Endothelial cell of umbilical vein (primary cell): ENCODE data around the gene FUBP3. TPM values are rescaled to one million over a fixed set of nuclear protein-coding genes. Genes with fewer than 3 reads are reported as not detected.

Source experiments
- BruUV-seq: library from RNA; stranded (reverse); fragments of 400-500 nt; replicated peaks from 2 replicates; lab custom pipeline; 2021; lab: Mats Ljungman, UMichigan
- CTCF ChIA-PET: fragments of 300-600, 350-600 bp; sonication (Branson Sonifier 250); formaldehyde crosslinking; loops from one replicate; lab custom pipeline; 2021; ENCODE audit warnings: antibody characterized with exemption, inconsistent platforms; lab: Charles Lee
- POLR2A ChIA-PET: fragments of 300-600, 350-600 bp; sonication (Branson Sonifier 250); formaldehyde crosslinking; loops from one replicate; lab custom pipeline; 2021; ENCODE audit warnings: antibody characterized with exemption, inconsistent platforms; lab: Charles Lee
- DNase-seq: peaks from one replicate; pipeline ENCODE4 v3.0.0-alpha.2; 2011; ENCODE audit warnings: low read depth, low spot score
- FAIRE-seq: peaks from 2 replicates; lab custom pipeline; 2011; peaks lifted over from hg19 to GRCh38; lab: Jason Lieb, UNC
- H2AFZ ChIP-seq: 2 replicates; pipeline ENCODE4 v1.6.0; 2012; ENCODE audit warnings: low read depth, low read length, control low read depth, inconsistent platforms
- H3K27ac ChIP-seq: 2 replicates; pipeline ENCODE4 v1.5.1; 2011; ENCODE audit warnings: low read depth, mild to moderate bottlenecking, control low read depth, low read length, moderate library complexity; ENCODE audit not compliant: insufficient read depth
- H3K27me3 ChIP-seq, 2 experiments: 2 replicates each; pipeline versions ENCODE4 v1.6.0 to v1.6.1; 2011; ENCODE audit warnings: low read length in 2 of 2, mixed read lengths in 1 of 2; ENCODE audit not compliant: control insufficient read depth in 2 of 2, insufficient read depth in 2 of 2
- H3K36me3 ChIP-seq, 2 experiments: 2 replicates in 1 of 2; 3 replicates in 1 of 2; pipeline ENCODE4 v1.5.1; 2011; ENCODE audit warnings: low read length in 2 of 2, mild to moderate bottlenecking in 1 of 2, moderate library complexity in 1 of 2; ENCODE audit not compliant: control insufficient read depth in 2 of 2, insufficient read depth in 2 of 2; ENCODE audit errors: extremely low read depth in 1 of 2
- H3K4me1 ChIP-seq: 3 replicates; pipeline ENCODE4 v1.5.1; 2011; ENCODE audit warnings: mild to moderate bottlenecking, low read length; ENCODE audit not compliant: control insufficient read depth, insufficient read depth; ENCODE audit errors: extremely low read depth
- H3K4me2 ChIP-seq: 2 replicates; pipeline ENCODE4 v1.6.1; 2011; ENCODE audit warnings: low read length, control low read depth, mixed read lengths; ENCODE audit not compliant: insufficient read depth
- H3K4me3 ChIP-seq, 3 experiments: fragments of 200-600 bp in 1 of 3; sonication (generic), shearing (Covaris generic) in 1 of 3; replicated peaks in 1 of 3; 2 replicates each; pipeline ENCODE4 v1.5.1; 2011 to 2016; ENCODE audit warnings: control low read depth in 3 of 3, low read length in 3 of 3, mild to moderate bottlenecking in 2 of 3, inconsistent platforms in 1 of 3, low read depth in 1 of 3, moderate library complexity in 1 of 3; ENCODE audit not compliant: insufficient read depth in 1 of 3
- H3K79me2 ChIP-seq: 2 replicates; pipeline ENCODE4 v1.6.0; 2012; ENCODE audit warnings: low read length, inconsistent platforms; ENCODE audit not compliant: control insufficient read depth, insufficient read depth
- H3K9ac ChIP-seq: replicated peaks from 2 replicates; pipeline ENCODE3; 2011; ENCODE audit warnings: low read length, control low read depth; ENCODE audit not compliant: insufficient read depth; ENCODE audit errors: extremely low read depth
- H3K9me1 ChIP-seq: replicated peaks from 3 replicates; pipeline ENCODE4 v1.6.0; 2011; ENCODE audit warnings: mild to moderate bottlenecking, low read length; ENCODE audit not compliant: control insufficient read depth, insufficient read depth; ENCODE audit errors: extremely low read depth
- H3K9me3 ChIP-seq: replicated peaks from 2 replicates; pipeline ENCODE4 v1.5.1; 2012; ENCODE audit warnings: low read length, inconsistent platforms; ENCODE audit not compliant: control insufficient read depth, insufficient read depth
- H4K20me1 ChIP-seq: replicated peaks from 2 replicates; pipeline ENCODE3; 2011; ENCODE audit warnings: mild to moderate bottlenecking, low read length; ENCODE audit not compliant: control insufficient read depth, insufficient read depth; ENCODE audit errors: extremely low read depth
- EZH2 ChIP-seq: IDR thresholded peaks from 2 replicates; pipeline ENCODE4 v1.6.1; 2012; ENCODE audit warnings: borderline replicate concordance, low read depth, mild to moderate bottlenecking, moderate library complexity, low read length, inconsistent platforms; ENCODE audit not compliant: severe bottlenecking
- FOS ChIP-seq: IDR thresholded peaks from 2 replicates; pipeline ENCODE4 v1.6.1; 2011; ENCODE audit warnings: mild to moderate bottlenecking, low read length, moderate library complexity, borderline replicate concordance; ENCODE audit not compliant: insufficient read depth
- GATA2 ChIP-seq: IDR thresholded peaks from 2 replicates; pipeline ENCODE4 v1.7.0; 2011; ENCODE audit warnings: low read depth, mild to moderate bottlenecking, moderate library complexity, mixed read lengths, low read length; ENCODE audit not compliant: insufficient read length, insufficient read depth
- JUN ChIP-seq: IDR thresholded peaks from 2 replicates; pipeline ENCODE4 v1.6.1; 2011; ENCODE audit warnings: borderline replicate concordance, low read depth; ENCODE audit not compliant: insufficient read length, insufficient read depth
- MAX ChIP-seq: IDR thresholded peaks from 2 replicates; pipeline ENCODE4 v1.6.1; 2011; ENCODE audit not compliant: insufficient read depth, insufficient read length
- MYC ChIP-seq: IDR thresholded peaks from one replicate; pipeline ENCODE4 v1.6.1; 2011; ENCODE audit warnings: mild to moderate bottlenecking, low read depth, low read length
- POLR2A ChIP-seq: IDR thresholded peaks from 2 replicates; pipeline ENCODE4 v1.6.1; 2012; ENCODE audit warnings: low read depth, mild to moderate bottlenecking, control low read depth, low read length
- POLR2AphosphoS5 ChIP-seq: IDR thresholded peaks from 2 replicates; pipeline ENCODE4 v1.6.1; 2012; ENCODE audit warnings: low read depth, mild to moderate bottlenecking, control low read depth, low read length, moderate library complexity; ENCODE audit not compliant: insufficient read depth
- dilution Hi-C: fragments of 300-500 bp; cut with MboI; formaldehyde crosslinking; loops from one replicate; pipeline ENCODE4 v1.15.0; 2019; ENCODE audit warnings: low sequenced_read_pairs; ENCODE audit not compliant: extremely low pct_ligation_motif_present
- intact Hi-C: fragments of 100-400 bp; cut with micrococcal nuclease; formaldehyde crosslinking; loops from one replicate; pipeline ENCODE4 v1.10.0; 2022
- polyA plus RNA-seq, 4 experiments: library from polyadenylated mRNA; depleted of rRNA in 3 of 4; stranded (reverse) in 3 of 4; unstranded in 1 of 4; fragments of >200 nt; gene quantifications; 2 replicates each; pipeline versions ENCODE4 v1.2.1 to v1.2.3, GENCODE V29; 2011 to 2012; ENCODE audit warnings: missing spikeins in 1 of 4
- total RNA-seq: library from RNA; stranded (reverse); gene quantifications from 2 replicates; pipeline ENCODE4 v1.2.3, GENCODE V29; 2021
- TF ChIP-seq, protein P1 (sequence below), 2 donors: IDR thresholded peaks; 1 replicate in 1 of 2; 2 replicates in 1 of 2; pipeline ENCODE4 v1.5.1; 2011; ENCODE audit warnings: low read length in 2 of 2, mild to moderate bottlenecking in 2 of 2, moderate library complexity in 2 of 2, control low read depth in 1 of 2, inconsistent platforms in 1 of 2, low read depth in 1 of 2; ENCODE audit not compliant: insufficient read depth in 1 of 2; ENCODE audit errors: extremely low read depth in 1 of 2

Gene FUBP3
- total and polyA plus RNA-seq, 2 donors (not counting 3 experiments of a cell fraction or from before 2014, with no cell fraction given): 19.4 to 50.9 TPM

- TF ChIP-seq GATA2 (no peak), POLR2A (no peak), MYC (no peak), EZH2 (no peak), JUN (no peak), FOS (no peak), POLR2AphosphoS5 (no peak), MAX (no peak)
- TF ChIP-seq, protein P1, sequence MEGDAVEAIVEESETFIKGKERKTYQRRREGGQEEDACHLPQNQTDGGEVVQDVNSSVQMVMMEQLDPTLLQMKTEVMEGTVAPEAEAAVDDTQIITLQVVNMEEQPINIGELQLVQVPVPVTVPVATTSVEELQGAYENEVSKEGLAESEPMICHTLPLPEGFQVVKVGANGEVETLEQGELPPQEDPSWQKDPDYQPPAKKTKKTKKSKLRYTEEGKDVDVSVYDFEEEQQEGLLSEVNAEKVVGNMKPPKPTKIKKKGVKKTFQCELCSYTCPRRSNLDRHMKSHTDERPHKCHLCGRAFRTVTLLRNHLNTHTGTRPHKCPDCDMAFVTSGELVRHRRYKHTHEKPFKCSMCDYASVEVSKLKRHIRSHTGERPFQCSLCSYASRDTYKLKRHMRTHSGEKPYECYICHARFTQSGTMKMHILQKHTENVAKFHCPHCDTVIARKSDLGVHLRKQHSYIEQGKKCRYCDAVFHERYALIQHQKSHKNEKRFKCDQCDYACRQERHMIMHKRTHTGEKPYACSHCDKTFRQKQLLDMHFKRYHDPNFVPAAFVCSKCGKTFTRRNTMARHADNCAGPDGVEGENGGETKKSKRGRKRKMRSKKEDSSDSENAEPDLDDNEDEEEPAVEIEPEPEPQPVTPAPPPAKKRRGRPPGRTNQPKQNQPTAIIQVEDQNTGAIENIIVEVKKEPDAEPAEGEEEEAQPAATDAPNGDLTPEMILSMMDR (IDR thresholded peaks at IDR 0.05; ENCODE audit: extremely low read depth in 1 of 2, insufficient read depth in 1 of 2, low read depth in 1 of 2, low read length in 2 of 2): no peak
- Histone ChIP-seq H3K4me2 (no peak overlapping the region), H3K9me1 (no peaks in the 10 kb centered on the region), H3K4me3 (no peak overlapping the region), H2AFZ (no peak overlapping the region), H3K79me2 (no peaks in the 10 kb centered on the region), H3K27me3 (peaks cover 50 to 54% of the 10 kb centered on the region in 2 experiments), H3K36me3 (no peaks in the 10 kb centered on the region), H3K9ac (no peak overlapping the region), H3K4me1 (no peaks in the 10 kb centered on the region), H4K20me1 (no peaks in the 10 kb centered on the region), H3K9me3 (no peaks in the 10 kb centered on the region), H3K27ac (no peak overlapping the region)
- intact Hi-C loops (no loop called here), dilution Hi-C loops (no loop called here)
- no TSS peak for BruUV-seq
- POLR2A ChIA-PET: interaction anchor here (0.5 kb wide), 1 partner anchor 381 kb away, joined by 5 read pairs; no protein-coding TSS in a partner anchor
- DNase-seq: no peak
- CTCF ChIA-PET: interaction anchor here (1.1 to 1.2 kb wide), 2 partner anchors 15 to 16 kb away, joined by 3 read pairs; no protein-coding TSS in a partner anchor
- no peak for FAIRE-seq
Observed at GRCh38 chr9:130668196-130668595, 88.8 kb downstream of the FUBP3 start.
